ENCODE data around the gene NTN3.
"Not testable (repeated sequence)": the region's sequence is repeated elsewhere in the genome, so short reads cannot be mapped to it uniquely, and the experiment has no call there.

Gene NTN3

DNA sequence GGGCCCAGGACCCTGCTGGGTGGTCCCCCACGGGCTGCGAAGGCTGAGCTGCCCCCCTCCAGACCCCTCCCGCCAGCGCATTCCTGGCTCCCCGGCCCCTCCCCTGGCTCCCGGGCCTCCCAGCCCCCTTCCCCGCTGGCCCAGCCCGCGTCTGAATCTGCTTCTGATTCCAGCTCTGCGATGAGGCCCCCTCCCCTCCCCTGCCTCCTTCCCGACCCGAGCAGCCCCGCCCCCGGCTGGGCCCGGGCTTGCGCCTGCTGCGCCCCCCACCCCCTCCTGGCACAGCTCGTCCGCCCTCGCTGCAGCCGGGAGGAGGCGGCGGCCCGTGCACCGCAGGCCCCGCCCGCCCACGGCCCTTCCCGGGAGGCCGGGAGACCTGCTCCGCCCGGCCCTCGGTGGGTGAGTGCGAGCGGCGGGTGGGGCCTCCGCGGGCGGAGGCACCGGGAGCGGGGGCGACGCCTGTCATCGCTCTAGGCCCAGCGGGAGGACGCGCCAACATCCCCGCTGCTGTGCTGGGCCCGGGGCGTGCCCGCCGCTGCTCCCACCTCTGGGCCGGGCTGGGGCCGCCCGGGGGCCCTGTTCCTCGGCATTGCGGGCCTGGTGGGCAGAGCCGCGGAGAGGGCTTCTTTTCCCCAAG lies at the start of gene NTN3:
TSS of gene NTN3 (plus strand) at position 282 of the 637 bp plus-strand sequence. CDS start 405 bp downstream, outside the sequence.
- DNase-seq (ENCODE audit: low spot score) = no peak

- DNase-seq (ENCODE audit: low spot score) = no peak
Observed at GRCh38 chr16:2422123-2422867, 48.8 kb upstream of the NTN3 start.

GRCh38 chr16:2424061-2425007 lies 46.8 kb upstream of the NTN3 start:
- DNase-seq (ENCODE audit: low spot score) = no peak

- peak; percentile 38 for DNase-seq (ENCODE audit: low spot score)
Observed at GRCh38 chr16:2425008-2425518, 46.0 kb upstream of the NTN3 start.

DNA sequence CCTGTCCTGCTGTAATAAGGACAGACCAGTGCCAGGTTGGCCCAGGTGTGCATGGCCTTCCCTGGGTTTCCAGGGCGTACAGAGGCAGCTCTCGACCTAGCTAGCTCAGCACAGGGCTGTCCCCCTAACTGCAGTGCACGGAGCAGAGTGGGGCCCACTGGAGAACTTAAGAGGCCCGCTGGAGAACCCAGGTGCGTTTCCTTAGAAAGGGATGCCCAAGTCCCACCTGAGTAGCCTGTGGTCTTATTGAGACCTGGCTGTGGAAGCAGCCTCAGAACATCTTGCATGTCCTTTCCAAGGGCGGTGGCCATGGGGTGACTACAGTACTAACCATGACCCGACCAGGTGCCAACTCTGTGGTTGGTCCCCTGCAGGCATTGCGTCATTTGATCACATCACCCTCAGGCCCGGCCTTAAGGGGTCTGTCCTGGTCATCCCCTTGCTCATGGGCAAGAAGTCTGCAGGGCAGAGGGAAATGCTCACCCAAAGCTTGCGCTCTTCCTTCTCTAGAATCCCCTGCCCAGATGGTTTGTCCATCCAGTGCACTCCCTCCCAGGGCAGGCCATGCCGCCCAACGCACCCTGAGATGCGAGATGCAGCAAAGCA lies 45.2 kb upstream of the NTN3 start:
- no peak for DNase-seq (ENCODE audit: low spot score)

DNA sequence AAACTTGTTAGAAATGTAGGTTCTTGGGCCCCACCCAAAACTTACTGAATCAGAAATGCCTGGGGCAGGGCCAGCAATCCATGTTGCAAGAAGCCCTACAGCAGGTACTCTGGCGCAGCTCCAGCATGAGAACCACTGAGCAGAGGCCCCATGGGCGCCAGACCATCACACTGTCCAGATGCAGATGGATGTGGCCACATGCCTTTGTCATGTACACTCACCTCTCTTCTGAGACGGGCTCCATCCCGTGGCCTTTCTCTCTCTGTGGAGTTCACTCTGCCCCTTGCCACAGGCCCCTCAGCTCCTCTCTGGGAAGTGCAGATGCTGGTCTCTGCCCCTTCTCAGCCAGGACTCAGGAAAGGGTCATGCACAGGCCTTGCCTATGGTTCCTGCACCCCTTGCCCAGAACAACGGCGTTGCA lies 44.1 kb upstream of the NTN3 start:
- no peak for DNase-seq (ENCODE audit: low spot score)

- no peak for DNase-seq (ENCODE audit: low spot score)
Observed at GRCh38 chr16:2427526-2427925, 43.6 kb upstream of the NTN3 start.

DNA sequence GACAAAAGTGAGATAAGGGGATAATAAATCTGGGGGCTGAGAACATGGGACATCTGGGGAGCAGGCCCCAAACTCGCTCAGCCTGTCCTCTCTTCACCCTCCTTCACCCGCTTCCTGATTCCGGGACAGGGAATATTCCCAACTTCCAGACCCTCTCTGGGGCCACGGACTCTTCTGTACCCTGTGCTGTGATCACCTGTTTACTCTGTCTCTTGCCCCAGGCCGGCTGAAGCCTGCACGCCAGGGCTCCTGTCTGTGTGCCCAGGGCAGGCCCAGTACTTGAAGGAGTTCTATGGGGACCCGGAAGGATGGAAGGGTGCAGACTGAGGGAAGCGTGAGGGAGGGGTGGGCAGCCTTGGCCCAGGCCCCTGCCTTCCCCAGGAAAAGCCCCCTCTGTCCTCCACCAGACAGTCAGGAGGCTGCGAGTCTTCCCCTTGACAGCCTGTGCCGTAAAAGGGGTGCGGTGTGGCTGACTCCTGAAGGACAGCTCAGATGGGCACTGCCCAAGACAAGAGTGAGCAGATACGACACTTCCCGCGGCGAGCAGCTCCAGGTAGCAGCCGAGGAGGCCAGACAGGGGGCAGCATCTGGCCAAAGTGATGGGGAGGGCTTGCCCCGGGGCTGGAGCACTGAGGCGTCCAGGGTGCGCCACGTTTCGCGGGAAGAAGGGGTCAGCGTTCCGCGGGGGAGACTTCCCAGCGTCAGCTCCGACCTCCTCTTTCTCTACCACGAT lies 42.9 kb upstream of the NTN3 start:
- DNase-seq (ENCODE audit: low spot score) = no peak

DNA sequence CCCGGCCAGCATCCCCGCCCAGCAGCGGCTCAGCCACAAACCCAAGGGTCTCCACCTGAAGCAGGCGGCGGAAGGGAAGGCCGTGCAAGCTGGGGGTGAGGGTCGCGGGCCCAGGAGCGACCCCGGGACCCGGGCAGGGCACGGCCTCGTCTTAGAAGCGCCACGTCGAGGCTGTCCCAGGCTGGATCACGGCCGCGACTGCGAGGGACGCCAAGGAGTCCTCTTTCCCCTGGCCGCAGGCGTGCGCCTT lies 42.4 kb upstream of the NTN3 start:
- no peak for DNase-seq (ENCODE audit: low spot score)

- DNase-seq (ENCODE audit: low spot score) = peak; percentile 97
Observed at GRCh38 chr16:2429034-2429770, 41.9 kb upstream of the NTN3 start, which contains the start of gene CCNF. CCNF (plus strand) TSS chr16:2429447; CDS start chr16:2429482, 35 bp downstream.

- peak; percentile 36 for DNase-seq (ENCODE audit: low spot score)
Observed at GRCh38 chr16:2429771-2430663, 41.1 kb upstream of the NTN3 start.

- no peak for DNase-seq (ENCODE audit: low spot score)
Observed at GRCh38 chr16:2432286-2432685, 38.8 kb upstream of the NTN3 start.

DNA sequence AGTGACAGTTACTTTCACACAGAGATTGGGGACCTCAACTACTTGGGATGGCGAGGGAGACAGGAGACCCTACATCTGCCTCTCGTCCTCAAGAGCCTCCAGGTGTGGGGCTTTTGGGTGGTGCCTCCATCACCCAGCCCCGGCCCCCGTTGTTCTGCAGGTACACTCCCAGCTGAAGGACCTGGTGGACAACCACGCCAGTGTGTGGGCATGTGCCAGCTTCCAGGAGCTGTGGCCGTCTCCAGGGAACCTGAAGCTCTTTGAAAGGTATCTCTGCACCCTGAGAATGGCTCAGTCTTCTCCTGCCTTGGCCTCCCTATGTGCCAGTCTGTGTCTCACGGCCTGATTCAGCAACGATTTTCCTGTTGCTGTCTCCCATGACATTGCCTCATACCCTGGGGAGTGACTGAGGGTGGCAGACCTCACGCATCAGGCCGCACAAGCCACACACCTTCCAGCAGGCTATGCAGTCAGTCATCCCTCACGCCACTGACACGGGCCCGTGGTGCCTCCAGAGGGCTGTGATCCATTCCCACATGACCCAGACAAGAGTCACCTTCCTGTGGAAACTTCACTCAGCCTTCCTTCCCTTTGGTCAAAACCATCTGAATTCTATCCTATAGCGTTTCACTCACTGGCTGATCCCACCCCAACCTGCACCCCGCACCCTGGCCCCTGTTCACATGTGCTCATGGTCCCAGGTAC lies 38.1 kb upstream of the NTN3 start:
- no peak for DNase-seq (ENCODE audit: low spot score)

DNA sequence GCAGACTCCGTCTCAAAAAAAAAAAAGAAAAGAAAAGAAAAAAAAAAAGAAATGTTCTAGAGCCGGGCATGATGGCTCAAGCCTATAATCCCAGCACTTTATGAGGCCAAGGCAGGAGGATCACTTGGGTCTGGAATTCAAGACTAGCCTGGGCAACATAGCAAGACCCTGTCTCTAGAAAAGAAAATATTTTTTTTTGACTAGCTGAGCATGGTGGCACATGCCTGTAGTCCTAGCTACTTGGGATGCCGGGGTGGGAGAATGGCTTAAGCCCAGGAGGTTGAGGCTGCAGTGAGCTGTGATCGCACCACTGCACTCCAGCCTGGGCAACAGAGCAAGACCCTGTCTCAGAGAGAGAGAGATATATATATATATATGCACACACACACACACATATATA lies 35.9 kb upstream of the NTN3 start:
- DNase-seq (ENCODE audit: low spot score) = not testable (repeated sequence)

- no peak for DNase-seq (ENCODE audit: low spot score)
Observed at GRCh38 chr16:2436110-2436509, 35.0 kb upstream of the NTN3 start.

GRCh38 chr16:2437032-2437790 lies 33.9 kb upstream of the NTN3 start:
- DNase-seq (ENCODE audit: low spot score) = no peak

GRCh38 chr16:2438121-2438520 lies 33.0 kb upstream of the NTN3 start:
- no peak for DNase-seq (ENCODE audit: low spot score)

DNA sequence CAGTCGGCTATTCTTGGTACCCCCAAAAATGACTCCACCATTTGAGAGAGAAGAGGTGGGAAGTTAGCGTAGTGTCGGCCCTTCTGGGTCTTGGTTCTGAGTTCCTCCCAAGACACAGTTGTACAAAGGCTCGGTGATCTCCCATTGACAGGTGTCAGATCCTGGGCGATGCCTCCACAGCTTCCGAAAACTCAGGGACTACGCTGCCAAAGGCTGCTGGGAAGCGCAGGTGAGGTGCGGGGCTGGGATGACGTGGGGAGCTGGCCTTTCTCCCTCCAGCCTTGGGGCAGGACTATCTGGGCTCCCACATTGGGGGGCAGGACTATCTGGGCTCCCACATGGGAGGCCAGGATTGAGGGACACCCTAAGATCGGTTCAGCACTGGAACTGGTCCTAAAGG lies 31.5 kb upstream of the NTN3 start:
- DNase-seq (ENCODE audit: low spot score) = no peak

Measured in Ammon's horn (tissue), 1 donor.